HEK293 (cell line): Measurements from ENCODE around the gene PSMB4.
A peak's percentile ranks its signal among the peaks of the same experiment; 100 is the strongest.

Experiments
- CTCF ChIA-PET: fragments of 350-600 bp; formaldehyde crosslinking; extraction: SDS; loops from one replicate; lab custom pipeline; 2021; ENCODE audit warnings: antibody characterized with exemption; lab: Yijun Ruan, JAX
- POLR2A ChIA-PET: fragments of 300-600 bp; formaldehyde crosslinking; extraction: SDS; loops from one replicate; lab custom pipeline; 2020; ENCODE audit warnings: antibody characterized with exemption, inconsistent platforms; lab: Yijun Ruan, JAX
- H3K27ac ChIP-seq: fragments of 200-500 bp; sonication (Bioruptor generic); 2 replicates; pipeline ENCODE4 v1.5.1; 2014; ENCODE audit warnings: low read depth, low read length, control low read depth, inconsistent platforms; ENCODE audit errors: extremely low read depth
- H3K36me3 ChIP-seq, 2 experiments: fragments of 200-500 bp in 1 of 2; sonication (Bioruptor generic) in 1 of 2; 1 replicate in 1 of 2; 2 replicates in 1 of 2; pipeline ENCODE4 v1.5.1; 2014 to 2017; ENCODE audit warnings: inconsistent platforms in 2 of 2, low read length in 2 of 2; ENCODE audit not compliant: control insufficient read depth in 2 of 2, insufficient read depth in 1 of 2
- H3K4me1 ChIP-seq: fragments of 200-500 bp; sonication (Bioruptor generic); 2 replicates; pipeline ENCODE4 v1.5.1; 2014; ENCODE audit warnings: mild to moderate bottlenecking, low read length, inconsistent platforms; ENCODE audit not compliant: control insufficient read depth, insufficient read depth
- H3K4me3 ChIP-seq: 2 replicates; pipeline ENCODE4 v1.5.1; 2011; ENCODE audit warnings: low read depth, mild to moderate bottlenecking, control low read depth, low read length, moderate library complexity
- H3K9me3 ChIP-seq: fragments of 200-500 bp; sonication (Bioruptor generic); 2 replicates; pipeline ENCODE4 v1.5.1; 2014; ENCODE audit warnings: low read depth, low read length, inconsistent platforms; ENCODE audit not compliant: control insufficient read depth, insufficient read depth
- KLF1 ChIP-seq: fragments of 450-650 bp; formaldehyde crosslinking; IDR thresholded peaks from 2 replicates; pipeline ENCODE4 v1.5.1; 2016; ENCODE audit warnings: missing biosample characterization, missing genetic modification characterization
- MEIS1 ChIP-seq: sonication (generic); formaldehyde crosslinking; IDR thresholded peaks from 2 replicates; pipeline ENCODE4 v1.8.1; 2022; ENCODE audit warnings: missing genetic modification reagents, mild to moderate bottlenecking, borderline replicate concordance
- MZF1 ChIP-seq: fragments of 450-650 bp; formaldehyde crosslinking; IDR thresholded peaks from 2 replicates; pipeline ENCODE4 v1.5.1; 2017; ENCODE audit warnings: missing biosample characterization, missing genetic modification characterization, borderline replicate concordance
- SP3 ChIP-seq: fragments of 450-650 bp; formaldehyde crosslinking; IDR thresholded peaks from 2 replicates; pipeline ENCODE4 v1.5.1; 2016; ENCODE audit warnings: missing biosample characterization, missing genetic modification characterization
- SP7 ChIP-seq: fragments of 450-650 bp; formaldehyde crosslinking; IDR thresholded peaks from 2 replicates; pipeline ENCODE4 v1.5.1; 2016; ENCODE audit warnings: missing biosample characterization, missing genetic modification characterization
- ZBTB1 ChIP-seq: fragments of 450-650 bp; formaldehyde crosslinking; IDR thresholded peaks from 2 replicates; pipeline ENCODE4 v1.5.1; 2016; ENCODE audit warnings: missing biosample characterization, missing genetic modification characterization
- ZBTB17 ChIP-seq: fragments of 450-650 bp; formaldehyde crosslinking; IDR thresholded peaks from 2 replicates; pipeline ENCODE4 v1.5.1; 2016; ENCODE audit warnings: missing biosample characterization, missing genetic modification characterization
- ZBTB44 ChIP-seq: fragments of 450-650 bp; IDR thresholded peaks from 2 replicates; pipeline ENCODE4 v1.5.1; 2018; ENCODE audit warnings: missing biosample characterization, mild to moderate bottlenecking, missing genetic modification characterization
- ZEB2 ChIP-seq: fragments of 450-650 bp; formaldehyde crosslinking; IDR thresholded peaks from 2 replicates; pipeline ENCODE4 v1.5.1; 2016; ENCODE audit warnings: missing biosample characterization, missing genetic modification characterization
- ZNF132 ChIP-seq: fragments of 450-650 bp; formaldehyde crosslinking; IDR thresholded peaks from 2 replicates; pipeline ENCODE4 v1.5.1; 2017; ENCODE audit warnings: missing biosample characterization, missing genetic modification characterization, borderline replicate concordance
- ZNF138 ChIP-seq: fragments of 450-650 bp; formaldehyde crosslinking; IDR thresholded peaks from 2 replicates; pipeline ENCODE4 v1.5.1; 2016; ENCODE audit warnings: missing biosample characterization, missing genetic modification characterization, borderline replicate concordance
- ZNF148 ChIP-seq: fragments of 450-650 bp; formaldehyde crosslinking; IDR thresholded peaks from 2 replicates; pipeline ENCODE4 v1.5.0; 2017; ENCODE audit warnings: missing biosample characterization, missing genetic modification characterization, borderline replicate concordance
- ZNF169 ChIP-seq: fragments of 450-650 bp; formaldehyde crosslinking; IDR thresholded peaks from 2 replicates; pipeline ENCODE4 v1.5.1; 2016; ENCODE audit warnings: missing biosample characterization, missing genetic modification characterization
- ZNF19 ChIP-seq: fragments of 450-650 bp; formaldehyde crosslinking; IDR thresholded peaks from 2 replicates; pipeline ENCODE4; 2016; ENCODE audit warnings: missing biosample characterization, missing genetic modification characterization, low read depth
- ZNF248 ChIP-seq: fragments of 450-650 bp; formaldehyde crosslinking; IDR thresholded peaks from 2 replicates; pipeline ENCODE4 v1.5.1; 2017; ENCODE audit warnings: missing biosample characterization, missing genetic modification characterization
- ZNF266 ChIP-seq: fragments of 450-650 bp; formaldehyde crosslinking; IDR thresholded peaks from 2 replicates; pipeline ENCODE4 v1.5.1; 2016; ENCODE audit warnings: missing biosample characterization, missing genetic modification characterization, low read depth
- ZNF292 ChIP-seq: fragments of 450-650 bp; formaldehyde crosslinking; IDR thresholded peaks from 2 replicates; pipeline ENCODE4 v1.5.1; 2016; ENCODE audit warnings: low read depth, missing biosample characterization, missing genetic modification characterization, borderline replicate concordance
- ZNF354C ChIP-seq: fragments of 450-650 bp; formaldehyde crosslinking; IDR thresholded peaks from 2 replicates; pipeline ENCODE4 v1.5.1; 2016; ENCODE audit warnings: missing biosample characterization, missing genetic modification characterization, low read depth, borderline replicate concordance
- ZNF391 ChIP-seq: fragments of 450-650 bp; formaldehyde crosslinking; IDR thresholded peaks from 2 replicates; pipeline ENCODE4 v1.5.1; 2016; ENCODE audit warnings: low read depth, missing biosample characterization, missing genetic modification characterization, borderline replicate concordance
- ZNF423 ChIP-seq: fragments of 450-650 bp; formaldehyde crosslinking; IDR thresholded peaks from 2 replicates; pipeline ENCODE4 v1.5.1; 2016; ENCODE audit warnings: missing biosample characterization, missing genetic modification characterization
- ZNF561 ChIP-seq: fragments of 450-650 bp; IDR thresholded peaks from 2 replicates; pipeline ENCODE4 v1.5.1; 2018; ENCODE audit warnings: missing biosample characterization, missing genetic modification characterization, borderline replicate concordance
- ZNF626 ChIP-seq: fragments of 450-650 bp; sonication (Bioruptor Pico); formaldehyde crosslinking; IDR thresholded peaks from 2 replicates; pipeline ENCODE4 v1.5.1; 2018; ENCODE audit warnings: missing biosample characterization, missing genetic modification characterization, inconsistent platforms
- ZNF639 ChIP-seq: fragments of 450-650 bp; formaldehyde crosslinking; IDR thresholded peaks from 2 replicates; pipeline ENCODE4 v1.5.1; 2016; ENCODE audit warnings: missing biosample characterization, missing genetic modification characterization
- ZNF654 ChIP-seq: fragments of 450-650 bp; formaldehyde crosslinking; IDR thresholded peaks from 2 replicates; pipeline ENCODE4 v1.5.1; 2016; ENCODE audit warnings: low read depth, missing biosample characterization, missing genetic modification characterization
- ZNF76 ChIP-seq: fragments of 450-650 bp; formaldehyde crosslinking; IDR thresholded peaks from 2 replicates; pipeline ENCODE4; 2016; ENCODE audit warnings: low read depth, missing biosample characterization, missing genetic modification characterization, borderline replicate concordance
- ZNF776 ChIP-seq: fragments of 450-650 bp; formaldehyde crosslinking; IDR thresholded peaks from 2 replicates; pipeline ENCODE4 v1.5.0; 2017; ENCODE audit warnings: missing biosample characterization, missing genetic modification characterization, borderline replicate concordance
- ZSCAN30 ChIP-seq: fragments of 450-650 bp; IDR thresholded peaks from 2 replicates; pipeline ENCODE4 v1.5.1; 2018; ENCODE audit warnings: missing biosample characterization, mild to moderate bottlenecking, missing genetic modification characterization, moderate library complexity
- ZXDB ChIP-seq: fragments of 450-650 bp; formaldehyde crosslinking; IDR thresholded peaks from 2 replicates; pipeline ENCODE4 v1.5.1; 2016; ENCODE audit warnings: missing biosample characterization, missing genetic modification characterization

The PSMB4 gene

GRCh38 chr1:151377150-151377884 is 22.1 kb upstream of the PSMB4 start (continued):
- TF ChIP-seq ZNF561 (tag by site-specific recombination) (peak; percentile 45; the same call in 1 of the 2 replicates), ZNF654 (tag by site-specific recombination) (no peak), ZNF266 (tag by site-specific recombination) (no peak), ZSCAN30 (peak; percentile 65; the same call in 1 of the 2 replicates), KLF1 (tag by site-specific recombination) (no peak), ZNF423 (peak; percentile 89; the same call in 1 of the 2 replicates), SP3 (tag by site-specific recombination) (no peak)

- no peak overlapping the region for H3K27ac ChIP-seq
- no peaks in the 10 kb centered on the region for H3K9me3 ChIP-seq
- no peaks in the 10 kb centered on the region for H3K36me3 ChIP-seq
- no peak for TF ChIP-seq ZNF354C (tag by site-specific recombination)
- peak; percentile 35; the same call in 1 of the 2 replicates for TF ChIP-seq SP7 (tag by site-specific recombination)
- no peak for TF ChIP-seq MEIS1 (CRISPR knock-in tag)
- TF ChIP-seq ZBTB17 (tag by site-specific recombination) = peak; percentile 47; the same call in 1 of the 2 replicates
- TF ChIP-seq ZNF292 (tag by site-specific recombination) = no peak
- no peak for TF ChIP-seq ZNF639 (tag by site-specific recombination)
- TF ChIP-seq, all 188 proteins: peak for 2
- POLR2A ChIA-PET = interaction anchor here (0.9 to 1.2 kb wide), 2 partner anchors 15 to 16 kb away, joined by 3 to 6 read pairs; partner anchors contain the start of gene PSMB4
- H3K4me1 ChIP-seq = no peaks in the 10 kb centered on the region
- CTCF ChIA-PET = interaction anchor here (0.9 to 1.8 kb wide), 4 partner anchors 13 to 83 kb away, joined by 3 to 8 read pairs (median 4); no protein-coding TSS in a partner anchor
- H3K4me3 ChIP-seq = no peak overlapping the region
Measured at GRCh38 chr1:151384584-151384983, 14.8 kb upstream of the PSMB4 start.

GRCh38 chr1:151386002-151386401 is 13.4 kb upstream of the PSMB4 start:
- H3K36me3 ChIP-seq = no peaks in the 10 kb centered on the region
- H3K9me3 ChIP-seq = no peaks in the 10 kb centered on the region
- CTCF ChIA-PET = interaction anchor here (0.7 to 0.9 kb wide), 2 partner anchors 15 to 45 kb away, joined by 5 to 6 read pairs; no protein-coding TSS in a partner anchor
- POLR2A ChIA-PET = no interaction called here
- H3K4me3 ChIP-seq = no peak overlapping the region
- H3K27ac ChIP-seq = no peak overlapping the region
- H3K4me1 ChIP-seq = no peaks in the 10 kb centered on the region
- no peak for TF ChIP-seq ZNF138 (tag by site-specific recombination)
- no peak for TF ChIP-seq ZXDB (tag by site-specific recombination)
- no peak for TF ChIP-seq ZBTB1 (tag by site-specific recombination)
- TF ChIP-seq ZNF19 (tag by site-specific recombination) = no peak
- no peak for TF ChIP-seq ZNF76
- no peak for TF ChIP-seq ZNF148 (tag by site-specific recombination)
- no peak for TF ChIP-seq ZNF776 (tag by site-specific recombination)
- TF ChIP-seq MEIS1 (CRISPR knock-in tag) = no peak
- no peak for TF ChIP-seq ZNF626
- TF ChIP-seq ZNF391 = no peak
- no peak for TF ChIP-seq ZEB2 (tag by site-specific recombination)
- TF ChIP-seq ZNF132 = no peak
- no peak for TF ChIP-seq ZNF248 (tag by site-specific recombination)
- TF ChIP-seq MZF1 = no peak
- TF ChIP-seq ZBTB44 (tag by site-specific recombination) = no peak
- no peak for TF ChIP-seq ZNF169
